ENCODE data around the gene ERCC4. TPM values are rescaled to one million over a fixed set of nuclear protein-coding genes. Genes with fewer than 3 reads are reported as not detected.

ERCC4 gene
- polyA plus RNA-seq, 3 donors: 1.8 to 11.8 (median 5.9) TPM

- Histone ChIP-seq H3K4me2 (replicated peaks; ENCODE audit: extremely low read depth, low read length, poor library complexity, severe bottlenecking) (no peak overlapping the region), H2AFZ (ENCODE audit: insufficient read depth, low read depth, low read length, poor library complexity, severe bottlenecking) (no peak overlapping the region), H3K27me3 (ENCODE audit: control insufficient read depth in 2 of 2, insufficient read depth in 2 of 2, low read length in 2 of 2) (no peaks in the 10 kb centered on the region), H4K20me1 (ENCODE audit: insufficient read depth, low read length) (no peaks in the 10 kb centered on the region), H3K36me3 (replicated peaks in 1 of 2; ENCODE audit: control insufficient read depth in 1 of 2, insufficient read depth in 2 of 2, low read length in 2 of 2) (peaks cover 23 to 35% of the 10 kb centered on the region in 2 donors), H3K9ac (ENCODE audit: insufficient read depth, low read length, poor library complexity, severe bottlenecking) (no peak overlapping the region), H3K9me3 (replicated peaks in 1 of 2; ENCODE audit: control insufficient read depth in 1 of 2, insufficient read depth in 1 of 2, low read length in 2 of 2) (no peaks in the 10 kb centered on the region), H3K79me2 (ENCODE audit: insufficient read depth, low read length) (no peaks in the 10 kb centered on the region), H3K4me1 (ENCODE audit: control insufficient read depth in 1 of 2, insufficient read depth in 2 of 2, low read length in 2 of 2) (peaks cover 0 to 5% of the 10 kb centered on the region in 2 donors), H3K27ac (ENCODE audit: low read depth in 1 of 2, low read length in 2 of 2) (no peak overlapping the region), H3K4me3 (replicated peaks in 1 of 3; ENCODE audit: low read depth in 2 of 3, low read length in 3 of 3) (no peak overlapping the region)
- no peak for DNase-seq
- WGBS (ENCODE audit: insufficient coverage): no CpG with 5 or more reads among the region's 5 CpGs
- Mint-ChIP-seq H3K27ac (no peak overlapping the region), H3K9me3 (peaks cover 0 to 2% (median 0%) of the 10 kb centered on the region in 7 donors), H3K4me3 (no peak overlapping the region), H3K27me3 (ENCODE audit: low read depth in 3 of 3) (peaks cover 0 to 3% (median 0%) of the 10 kb centered on the region in 3 donors), H3K36me3 (peaks cover 28 to 38% of the 10 kb centered on the region in 2 donors), H3K4me1 (peaks cover 4% of the 10 kb centered on the region)
- no peak for TF ChIP-seq CTCF (IDR thresholded peaks at IDR 0.05)
- intact Hi-C loops (cut with micrococcal nuclease): no loop called here
Measured at GRCh38 chr16:13950821-13951547, 31.0 kb downstream of the ERCC4 start.

GRCh38 chr16:13951611-13952010 is 31.7 kb downstream of the ERCC4 start:
- Mint-ChIP-seq H3K27me3 (ENCODE audit: low read depth in 3 of 3) (peaks cover 2 to 3% (median 3%) of the 10 kb centered on the region in 3 donors), H3K4me1 (peaks cover 10% of the 10 kb centered on the region)

More at GRCh38 chr16:13951611-13952010, 31.7 kb downstream of the ERCC4 start:
- Histone ChIP-seq H3K4me3 (replicated peaks in 1 of 3; ENCODE audit: low read depth in 2 of 3, low read length in 3 of 3) (no peak overlapping the region), H3K36me3 (replicated peaks in 1 of 2; ENCODE audit: control insufficient read depth in 1 of 2, insufficient read depth in 2 of 2, low read length in 2 of 2) (peaks cover 19 to 29% of the 10 kb centered on the region in 2 donors), H3K9me3 (replicated peaks in 1 of 2; ENCODE audit: control insufficient read depth in 1 of 2, insufficient read depth in 1 of 2, low read length in 2 of 2) (no peaks in the 10 kb centered on the region), H3K4me2 (replicated peaks; ENCODE audit: extremely low read depth, low read length, poor library complexity, severe bottlenecking) (no peak overlapping the region), H3K4me1 (ENCODE audit: control insufficient read depth in 1 of 2, insufficient read depth in 2 of 2, low read length in 2 of 2) (peaks cover 5 to 10% of the 10 kb centered on the region in 2 donors), H3K27me3 (ENCODE audit: control insufficient read depth in 2 of 2, insufficient read depth in 2 of 2, low read length in 2 of 2) (no peaks in the 10 kb centered on the region), H3K79me2 (ENCODE audit: insufficient read depth, low read length) (no peaks in the 10 kb centered on the region), H3K27ac (ENCODE audit: low read depth in 1 of 2, low read length in 2 of 2) (no peak overlapping the region), H2AFZ (ENCODE audit: insufficient read depth, low read depth, low read length, poor library complexity, severe bottlenecking) (no peak overlapping the region), H3K9ac (ENCODE audit: insufficient read depth, low read length, poor library complexity, severe bottlenecking) (no peak overlapping the region), H4K20me1 (ENCODE audit: insufficient read depth, low read length) (no peaks in the 10 kb centered on the region)
- peaks cover 0 to 2% (median 0%) of the 10 kb centered on the region in 7 donors for H3K9me3 Mint-ChIP-seq
- TF ChIP-seq CTCF (IDR thresholded peaks at IDR 0.05): no peak
- no peak overlapping the region for H3K27ac Mint-ChIP-seq
- intact Hi-C loops (cut with micrococcal nuclease): no loop called here
- no peak for DNase-seq
- WGBS (ENCODE audit: insufficient coverage): no CpG with 5 or more reads among the region's 3 CpGs
- H3K36me3 Mint-ChIP-seq: peaks cover 22 to 32% of the 10 kb centered on the region in 2 donors
- no peak overlapping the region for H3K4me3 Mint-ChIP-seq
